Karpas-422 (cell line): ENCODE results near the gene ELOVL7. TPM values are rescaled to one million over a fixed set of nuclear protein-coding genes. Genes with fewer than 3 reads are reported as not detected.
A peak's percentile ranks its signal among the peaks of the same experiment; 100 is the strongest.
"Not testable (repeated sequence)": the region's sequence is repeated elsewhere in the genome, so short reads cannot be mapped to it uniquely, and the experiment has no call there.

Experiments used
- DNase-seq: peaks from one replicate; pipeline ENCODE4 v3.0.0-alpha.2; 2015
- H2AFZ ChIP-seq: fragments of 200-600 bp; sonication (generic); 2 replicates; pipeline ENCODE4 v1.6.1; 2014; ENCODE audit warnings: antibody characterized with exemption, low read length, mixed read lengths
- H3K27ac ChIP-seq: fragments of 200-600 bp; sonication (generic); 2 replicates; pipeline ENCODE4 v1.5.1; 2014; ENCODE audit warnings: mild to moderate bottlenecking, low read length, moderate library complexity
- H3K27me3 ChIP-seq: fragments of 200-600 bp; sonication (generic); 2 replicates; pipeline ENCODE4 v1.6.1; 2014; ENCODE audit warnings: low read length, mixed read lengths
- H3K36me3 ChIP-seq: fragments of 200-600 bp; sonication (generic); 2 replicates; pipeline ENCODE4 v1.6.1; 2014; ENCODE audit warnings: low read length, mixed read lengths; ENCODE audit not compliant: insufficient read depth
- H3K4me1 ChIP-seq: fragments of 200-600 bp; sonication (generic); 2 replicates; pipeline ENCODE4 v1.6.1; 2014; ENCODE audit warnings: mild to moderate bottlenecking, low read length, mixed read lengths
- H3K4me2 ChIP-seq: fragments of 200-600 bp; sonication (generic); 2 replicates; pipeline ENCODE4 v1.6.1; 2014; ENCODE audit warnings: low read length, low read depth, mild to moderate bottlenecking; ENCODE audit not compliant: poor library complexity, severe bottlenecking
- H3K4me3 ChIP-seq: fragments of 200-600 bp; sonication (generic); 2 replicates; pipeline ENCODE4 v1.5.1; 2014; ENCODE audit warnings: mild to moderate bottlenecking, antibody characterized with exemption, low read length, mixed read lengths
- H3K79me2 ChIP-seq: fragments of 200-600 bp; sonication (generic); 2 replicates; pipeline ENCODE4 v1.6.1; 2014; ENCODE audit warnings: mild to moderate bottlenecking, low read length, mixed read lengths
- H3K9ac ChIP-seq: fragments of 200-600 bp; sonication (generic); 2 replicates; pipeline ENCODE4 v1.6.0; 2014; ENCODE audit warnings: low read length
- H3K9me2 ChIP-seq: fragments of 200-600 bp; sonication (generic), shearing (Covaris generic); replicated peaks from 2 replicates; pipeline ENCODE4 v1.6.0; 2014; ENCODE audit warnings: mild to moderate bottlenecking, low read length, moderate library complexity; ENCODE audit not compliant: insufficient read depth
- H3K9me3 ChIP-seq: fragments of 300-700, 200-600 bp; sonication (generic); 2 replicates; pipeline ENCODE4 v1.6.1; 2014; ENCODE audit warnings: low read length, mixed read lengths
- H4K20me1 ChIP-seq: fragments of 200-600 bp; sonication (generic); 2 replicates; pipeline ENCODE4 v1.6.1; 2014; ENCODE audit warnings: mild to moderate bottlenecking, antibody characterized with exemption, low read length, low read depth; ENCODE audit not compliant: insufficient read depth
- total RNA-seq: library from RNA; depleted of rRNA; stranded (reverse); fragments of >200 nt; shearing (Covaris generic); gene quantifications from 2 replicates; pipeline ENCODE4 v1.2.3, GENCODE V29; 2014; ENCODE audit warnings: low replicate concordance

The ELOVL7 gene
- total RNA-seq, 1 experiment from 2014 or later, result 0.11 TPM

DNA sequence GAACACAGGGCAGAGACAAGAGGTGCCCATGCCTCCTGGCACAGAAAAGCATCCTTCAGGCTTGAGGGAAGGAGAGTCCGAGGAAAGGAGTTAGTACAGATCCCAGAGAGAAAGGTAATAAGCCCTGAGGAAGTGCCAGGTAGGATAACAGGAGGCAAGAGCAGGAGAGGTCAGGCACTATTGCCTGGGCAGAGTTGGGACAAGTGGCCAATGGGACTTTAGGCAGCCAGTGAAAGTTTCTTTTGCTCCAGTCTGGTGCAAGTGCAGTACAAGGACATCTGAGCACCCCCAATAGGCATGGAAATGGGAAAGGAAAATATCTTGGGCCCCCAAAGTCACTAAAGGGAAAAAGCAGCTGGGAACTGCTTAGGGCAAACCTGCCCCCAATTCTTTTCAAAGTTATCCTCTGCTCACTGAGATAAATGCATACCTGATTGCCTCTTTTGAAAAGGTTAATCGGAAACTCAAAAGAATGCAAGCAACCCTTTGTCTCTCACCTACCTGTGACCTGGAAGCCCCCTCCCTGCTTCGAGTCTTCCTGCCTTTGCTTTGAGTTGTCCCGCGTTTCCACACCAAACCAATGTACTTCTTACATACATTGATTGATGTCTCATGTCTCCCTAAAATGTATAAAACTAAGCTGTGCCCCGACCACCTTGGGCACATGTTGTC, 46.5 kb downstream of the ELOVL7 start:
- Histone ChIP-seq H3K79me2 (no peaks in the 10 kb centered on the region), H4K20me1 (no peaks in the 10 kb centered on the region), H3K4me3 (no peak overlapping the region), H3K9me3 (no peaks in the 10 kb centered on the region), H3K36me3 (no peaks in the 10 kb centered on the region), H3K27ac (no peak overlapping the region), H3K4me2 (no peak overlapping the region), H3K9ac (no peak overlapping the region), H3K27me3 (no peaks in the 10 kb centered on the region), H3K4me1 (no peaks in the 10 kb centered on the region), H3K9me2 (no peaks in the 10 kb centered on the region), H2AFZ (no peak overlapping the region)
- no peak for DNase-seq

DNA sequence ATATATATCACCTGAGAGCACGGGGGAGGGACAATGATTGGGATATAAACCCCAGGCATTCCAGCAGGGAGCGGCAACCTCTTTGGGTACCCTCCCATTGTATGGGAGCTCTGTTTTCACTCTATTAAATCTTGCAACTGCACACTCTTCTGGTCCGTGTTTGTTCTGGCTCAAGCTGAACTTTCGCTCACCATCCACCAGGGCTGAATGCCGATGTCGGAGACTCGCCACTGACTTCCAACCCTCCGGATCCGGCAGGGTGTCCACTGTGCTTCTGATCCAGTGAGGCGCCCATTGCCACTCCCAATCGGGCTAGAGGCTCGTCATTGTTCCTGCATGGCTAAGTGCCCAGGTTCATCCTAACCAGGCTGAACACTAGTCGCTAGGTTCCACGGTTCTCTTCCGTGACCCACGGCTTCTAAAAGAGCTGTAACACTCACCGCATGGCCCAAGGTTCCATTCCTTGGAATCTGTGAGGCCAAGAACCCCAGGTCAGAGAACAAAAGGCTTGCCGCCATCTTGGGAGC, 48.6 kb downstream of the ELOVL7 start:
- H3K4me2 ChIP-seq, H3K36me3 ChIP-seq, H2AFZ ChIP-seq, H3K27me3 ChIP-seq, H4K20me1 ChIP-seq, H3K9me3 ChIP-seq, H3K79me2 ChIP-seq, H3K9me2 ChIP-seq, H3K4me1 ChIP-seq, H3K9ac ChIP-seq, H3K4me3 ChIP-seq, DNase-seq, H3K27ac ChIP-seq: not testable (repeated sequence)

DNA sequence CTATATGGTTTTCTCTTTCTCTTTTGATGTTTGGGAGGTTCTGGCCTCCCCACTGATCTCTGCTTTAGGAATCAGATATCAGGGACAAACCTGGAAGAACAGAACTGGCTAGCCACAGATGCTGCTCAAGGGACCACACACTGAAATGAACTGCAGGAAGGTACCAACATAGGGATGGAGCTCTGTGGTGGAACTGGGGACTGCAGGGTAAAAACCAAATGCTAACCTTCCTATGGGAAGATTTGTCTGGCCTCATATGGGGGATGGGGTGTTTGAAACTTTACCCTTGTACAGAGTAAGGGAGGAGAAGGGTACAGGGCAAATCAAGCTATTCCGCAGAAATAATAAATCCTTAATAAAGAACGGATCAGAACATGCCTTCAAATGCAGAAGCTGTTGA, 49.4 kb downstream of the ELOVL7 start:
- Histone ChIP-seq H3K4me3 (no peak overlapping the region), H3K4me2 (no peak overlapping the region), H3K27me3 (no peaks in the 10 kb centered on the region), H2AFZ (no peak overlapping the region), H3K4me1 (no peaks in the 10 kb centered on the region), H3K27ac (no peak overlapping the region), H3K9ac (no peak overlapping the region), H3K9me2 (no peaks in the 10 kb centered on the region), H3K79me2 (no peaks in the 10 kb centered on the region), H3K9me3 (no peaks in the 10 kb centered on the region), H4K20me1 (no peaks in the 10 kb centered on the region), H3K36me3 (no peaks in the 10 kb centered on the region)
- DNase-seq, result peak; percentile 39

DNA sequence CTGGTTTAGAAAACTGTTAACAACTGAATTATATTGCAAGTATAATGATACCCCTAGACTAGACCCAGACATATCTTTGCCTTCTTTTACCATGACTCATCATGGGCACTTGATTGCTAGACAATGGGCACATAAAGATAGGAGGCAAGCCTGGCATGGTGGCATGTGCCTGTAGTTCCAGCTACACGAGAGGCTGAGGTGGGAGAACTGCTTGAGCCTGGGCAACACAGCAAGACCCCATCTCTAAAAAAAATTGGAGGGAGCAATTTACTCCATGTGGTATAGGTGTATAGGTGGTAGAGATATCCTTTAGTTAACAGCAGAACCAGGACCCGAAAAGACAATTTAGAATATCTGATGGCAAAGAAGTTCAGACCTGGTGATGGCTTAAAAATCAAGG, 51.6 kb downstream of the ELOVL7 start:
- H3K36me3 ChIP-seq, result no peaks in the 10 kb centered on the region
- no peaks in the 10 kb centered on the region for H3K27me3 ChIP-seq
- H3K9ac ChIP-seq, result no peak overlapping the region
- no peak overlapping the region for H3K4me3 ChIP-seq
- H3K9me3 ChIP-seq, result no peaks in the 10 kb centered on the region
- H3K4me2 ChIP-seq, result no peak overlapping the region
- H3K4me1 ChIP-seq, result no peaks in the 10 kb centered on the region
- no peak overlapping the region for H3K27ac ChIP-seq
- H3K9me2 ChIP-seq, result no peaks in the 10 kb centered on the region
- H4K20me1 ChIP-seq, result no peaks in the 10 kb centered on the region
- no peaks in the 10 kb centered on the region for H3K79me2 ChIP-seq
- H2AFZ ChIP-seq, result no peak overlapping the region
- DNase-seq, result peak; percentile 1

DNA sequence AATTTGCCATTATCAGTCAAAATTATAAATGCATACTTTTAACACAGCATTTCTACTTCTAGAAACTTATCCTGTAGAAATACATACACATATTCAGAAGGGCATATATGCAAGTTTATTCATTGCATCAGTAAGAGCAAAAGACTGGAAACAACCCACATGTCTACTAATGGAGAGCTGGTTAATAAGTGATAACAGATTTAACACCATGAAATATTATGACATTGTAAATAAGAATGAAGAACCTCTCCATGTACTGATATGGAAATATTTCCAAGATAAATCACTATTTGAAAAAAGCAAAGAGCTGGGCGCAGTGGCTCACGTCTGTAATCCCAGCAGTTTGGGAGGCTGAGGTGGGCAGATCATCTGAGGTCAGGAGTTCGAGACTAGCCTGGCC, 54.5 kb downstream of the ELOVL7 start:
- no peaks in the 10 kb centered on the region for H3K79me2 ChIP-seq
- no peaks in the 10 kb centered on the region for H3K9me3 ChIP-seq
- H3K9ac ChIP-seq, result no peak overlapping the region
- no peaks in the 10 kb centered on the region for H3K9me2 ChIP-seq
- no peaks in the 10 kb centered on the region for H3K27me3 ChIP-seq
- no peak overlapping the region for H3K27ac ChIP-seq
- no peaks in the 10 kb centered on the region for H4K20me1 ChIP-seq
- peak; percentile 7 for DNase-seq
- H2AFZ ChIP-seq, result no peak overlapping the region
- H3K4me2 ChIP-seq, result no peak overlapping the region
- no peaks in the 10 kb centered on the region for H3K4me1 ChIP-seq
- no peak overlapping the region for H3K4me3 ChIP-seq
- H3K36me3 ChIP-seq, result no peaks in the 10 kb centered on the region

DNA sequence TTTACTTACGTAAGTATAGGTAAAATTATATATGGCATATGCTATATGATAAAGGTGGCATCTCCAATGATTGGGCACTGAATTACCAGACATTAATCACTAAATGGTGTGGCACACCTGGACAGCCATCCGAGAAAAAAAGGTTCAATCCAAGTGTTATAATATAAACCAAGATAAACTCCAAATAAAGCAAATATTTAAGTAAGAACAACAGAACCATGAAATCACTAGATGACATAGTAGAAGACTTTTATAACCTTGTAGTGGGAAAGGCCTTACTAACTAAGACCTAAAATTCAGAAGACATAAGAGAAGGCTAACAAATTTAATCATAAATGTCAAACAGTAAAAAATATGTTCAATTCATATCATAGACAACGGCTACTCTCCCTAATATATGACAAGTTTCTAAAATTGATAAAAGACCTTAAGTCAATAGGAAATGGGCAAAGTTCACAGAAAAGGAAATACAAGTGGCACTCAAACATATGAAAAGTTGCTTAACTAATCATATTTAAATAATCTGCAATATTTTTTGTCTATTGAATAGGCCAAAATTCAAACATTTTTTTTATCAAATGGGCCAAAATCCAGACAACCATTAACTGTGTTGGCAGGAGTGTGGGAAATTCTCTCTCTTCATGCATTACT, 55.1 kb downstream of the ELOVL7 start:
- no peak overlapping the region for H3K27ac ChIP-seq
- peak; percentile 10 for DNase-seq
- no peaks in the 10 kb centered on the region for H3K27me3 ChIP-seq
- no peaks in the 10 kb centered on the region for H3K9me2 ChIP-seq
- H3K4me3 ChIP-seq, result no peak overlapping the region
- H3K4me2 ChIP-seq, result no peak overlapping the region
- no peaks in the 10 kb centered on the region for H3K36me3 ChIP-seq
- H3K9ac ChIP-seq, result no peak overlapping the region
- no peaks in the 10 kb centered on the region for H3K79me2 ChIP-seq
- H2AFZ ChIP-seq, result no peak overlapping the region
- H4K20me1 ChIP-seq, result no peaks in the 10 kb centered on the region
- H3K9me3 ChIP-seq, result no peaks in the 10 kb centered on the region
- no peaks in the 10 kb centered on the region for H3K4me1 ChIP-seq

DNA sequence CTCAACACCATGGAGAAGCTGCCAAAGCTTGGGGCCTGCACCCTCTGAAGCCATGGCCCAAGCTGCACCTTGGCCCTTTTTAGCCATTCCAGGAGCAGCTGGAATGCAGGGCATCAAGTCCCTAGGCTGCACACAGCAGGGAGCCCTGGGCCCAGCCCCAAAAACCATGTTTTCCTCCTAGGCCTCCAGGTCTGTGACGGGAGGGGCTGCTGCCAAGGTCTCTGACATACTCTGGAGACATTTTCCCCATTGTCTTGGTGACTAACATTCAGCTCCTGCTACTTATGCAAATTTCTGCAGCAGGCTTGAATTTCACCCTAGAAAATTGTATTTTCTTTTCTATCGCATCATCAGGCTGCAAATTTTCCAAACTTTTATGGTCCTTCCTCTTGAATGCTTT, 64.6 kb downstream of the ELOVL7 start:
- DNase-seq, result no peak
- no peak overlapping the region for H3K4me2 ChIP-seq
- no peaks in the 10 kb centered on the region for H4K20me1 ChIP-seq
- H3K27ac ChIP-seq, result no peak overlapping the region
- no peaks in the 10 kb centered on the region for H3K9me3 ChIP-seq
- H3K36me3 ChIP-seq, result no peaks in the 10 kb centered on the region
- H3K4me1 ChIP-seq, result no peaks in the 10 kb centered on the region
- H3K4me3 ChIP-seq, result no peak overlapping the region
- H3K27me3 ChIP-seq, result 0 out of 2 replicates have a peak, but pooled peaks cover 4% of the 10 kb centered on the region
- no peaks in the 10 kb centered on the region for H3K9me2 ChIP-seq
- no peak overlapping the region for H3K9ac ChIP-seq
- H3K79me2 ChIP-seq, result no peaks in the 10 kb centered on the region
- H2AFZ ChIP-seq, result no peak overlapping the region

DNA sequence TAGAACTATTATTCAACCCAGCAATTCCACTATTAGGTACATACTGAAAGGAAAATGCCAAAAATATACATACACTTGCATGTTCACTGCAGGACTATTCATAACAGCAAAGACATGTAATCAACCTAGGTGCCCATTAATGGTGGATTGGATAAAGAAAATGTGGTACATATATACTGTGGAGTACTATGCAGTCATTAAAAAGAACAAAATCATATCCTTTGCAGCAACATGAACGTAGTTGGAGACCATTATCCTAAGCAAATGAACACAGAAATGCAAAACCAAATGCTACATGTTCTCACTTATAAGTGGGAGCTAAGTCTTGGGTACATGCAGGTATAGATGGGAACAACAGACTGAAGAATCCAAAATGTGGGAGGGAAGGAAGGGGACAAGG, 67.7 kb downstream of the ELOVL7 start:
- Histone ChIP-seq H3K4me1 (no peaks in the 10 kb centered on the region), H3K36me3 (no peaks in the 10 kb centered on the region), H4K20me1 (no peaks in the 10 kb centered on the region), H3K9ac (no peak overlapping the region), H3K4me2 (no peak overlapping the region), H3K4me3 (no peak overlapping the region), H3K27ac (no peak overlapping the region), H3K79me2 (no peaks in the 10 kb centered on the region), H2AFZ (no peak overlapping the region), H3K9me2 (no peaks in the 10 kb centered on the region), H3K27me3 (0 out of 2 replicates have a peak, but pooled peaks cover 4% of the 10 kb centered on the region), H3K9me3 (no peaks in the 10 kb centered on the region)
- no peak for DNase-seq
